Measurements from ENCODE around the gene RPRD2.

GRCh38 chr1:150410582-150411101 lies 46.7 kb downstream of the RPRD2 start:
- TF ChIP-seq, protein P1, sequence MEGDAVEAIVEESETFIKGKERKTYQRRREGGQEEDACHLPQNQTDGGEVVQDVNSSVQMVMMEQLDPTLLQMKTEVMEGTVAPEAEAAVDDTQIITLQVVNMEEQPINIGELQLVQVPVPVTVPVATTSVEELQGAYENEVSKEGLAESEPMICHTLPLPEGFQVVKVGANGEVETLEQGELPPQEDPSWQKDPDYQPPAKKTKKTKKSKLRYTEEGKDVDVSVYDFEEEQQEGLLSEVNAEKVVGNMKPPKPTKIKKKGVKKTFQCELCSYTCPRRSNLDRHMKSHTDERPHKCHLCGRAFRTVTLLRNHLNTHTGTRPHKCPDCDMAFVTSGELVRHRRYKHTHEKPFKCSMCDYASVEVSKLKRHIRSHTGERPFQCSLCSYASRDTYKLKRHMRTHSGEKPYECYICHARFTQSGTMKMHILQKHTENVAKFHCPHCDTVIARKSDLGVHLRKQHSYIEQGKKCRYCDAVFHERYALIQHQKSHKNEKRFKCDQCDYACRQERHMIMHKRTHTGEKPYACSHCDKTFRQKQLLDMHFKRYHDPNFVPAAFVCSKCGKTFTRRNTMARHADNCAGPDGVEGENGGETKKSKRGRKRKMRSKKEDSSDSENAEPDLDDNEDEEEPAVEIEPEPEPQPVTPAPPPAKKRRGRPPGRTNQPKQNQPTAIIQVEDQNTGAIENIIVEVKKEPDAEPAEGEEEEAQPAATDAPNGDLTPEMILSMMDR (conservative IDR thresholded peaks at IDR 0.05; ENCODE audit: low read depth, low read length): no peak
- no peak for TF ChIP-seq EZH2 (IDR thresholded peaks at IDR 0.05; ENCODE audit: borderline replicate concordance, low read depth, low read length, poor library complexity, severe bottlenecking)

Measured in A673 (cell line).